GM12875 (cell line): Measurements from ENCODE around the gene SMAD3.

ENCODE experiments used
- H3K4me3 ChIP-seq: one replicate; pipeline ENCODE4 v1.5.1; 2011; ENCODE audit warnings: low read depth, low read length, control low read depth
- TF ChIP-seq, protein P1 (sequence below): IDR thresholded peaks from 2 replicates; pipeline ENCODE4 v1.5.1; 2011; ENCODE audit warnings: low read depth, mild to moderate bottlenecking, control low read depth, inconsistent platforms, low read length, moderate library complexity, borderline replicate concordance; ENCODE audit not compliant: insufficient read depth

SMAD3 gene

DNA sequence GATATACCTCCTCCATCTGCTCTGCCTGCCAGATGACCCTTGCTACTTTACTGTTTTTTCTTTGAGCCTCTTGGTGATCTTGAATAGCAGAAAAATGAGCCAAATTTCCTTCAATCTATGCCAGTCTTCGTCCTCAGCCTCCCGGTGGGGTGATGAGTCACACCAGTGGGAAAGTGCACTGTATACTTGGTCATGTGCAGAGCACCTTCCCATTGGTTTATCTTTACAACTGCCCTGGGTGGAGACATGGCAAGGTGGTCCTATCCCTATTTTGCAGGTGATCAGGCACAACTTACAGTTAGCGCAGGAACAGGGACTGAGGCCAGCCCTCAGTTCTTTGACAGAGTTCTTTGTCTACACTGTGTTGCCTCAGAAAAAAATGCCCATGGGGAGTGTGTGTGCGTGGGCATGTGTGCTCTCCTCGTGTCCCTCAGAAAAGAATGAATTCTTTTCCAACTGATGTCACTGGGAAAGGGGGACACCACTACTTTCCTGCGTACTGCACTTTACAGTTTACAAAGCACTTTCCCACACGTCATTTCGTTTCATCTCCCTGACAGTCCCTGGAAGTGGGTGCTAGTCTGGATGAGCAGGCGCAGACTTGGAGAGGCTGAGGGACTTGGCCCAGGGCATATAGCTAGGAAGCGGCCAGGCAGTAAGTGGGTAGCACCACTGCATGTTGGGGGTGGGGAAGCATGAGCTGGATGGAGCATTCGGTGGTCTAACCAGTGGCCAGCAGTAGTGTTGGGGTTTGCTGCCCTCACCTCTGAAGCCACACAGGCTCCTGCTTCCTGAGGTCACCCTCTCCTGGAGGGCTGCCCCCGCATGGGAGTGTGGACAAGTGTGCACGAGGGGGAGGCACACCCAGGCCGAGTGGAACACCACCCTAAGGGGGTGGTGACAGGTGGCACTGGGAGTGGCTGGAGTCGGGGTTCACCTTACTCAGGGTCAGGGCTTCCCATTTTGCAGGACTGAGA lies 24.1 kb downstream of the SMAD3 start:
- no peak overlapping the region for H3K4me3 ChIP-seq
- TF ChIP-seq, protein P1, sequence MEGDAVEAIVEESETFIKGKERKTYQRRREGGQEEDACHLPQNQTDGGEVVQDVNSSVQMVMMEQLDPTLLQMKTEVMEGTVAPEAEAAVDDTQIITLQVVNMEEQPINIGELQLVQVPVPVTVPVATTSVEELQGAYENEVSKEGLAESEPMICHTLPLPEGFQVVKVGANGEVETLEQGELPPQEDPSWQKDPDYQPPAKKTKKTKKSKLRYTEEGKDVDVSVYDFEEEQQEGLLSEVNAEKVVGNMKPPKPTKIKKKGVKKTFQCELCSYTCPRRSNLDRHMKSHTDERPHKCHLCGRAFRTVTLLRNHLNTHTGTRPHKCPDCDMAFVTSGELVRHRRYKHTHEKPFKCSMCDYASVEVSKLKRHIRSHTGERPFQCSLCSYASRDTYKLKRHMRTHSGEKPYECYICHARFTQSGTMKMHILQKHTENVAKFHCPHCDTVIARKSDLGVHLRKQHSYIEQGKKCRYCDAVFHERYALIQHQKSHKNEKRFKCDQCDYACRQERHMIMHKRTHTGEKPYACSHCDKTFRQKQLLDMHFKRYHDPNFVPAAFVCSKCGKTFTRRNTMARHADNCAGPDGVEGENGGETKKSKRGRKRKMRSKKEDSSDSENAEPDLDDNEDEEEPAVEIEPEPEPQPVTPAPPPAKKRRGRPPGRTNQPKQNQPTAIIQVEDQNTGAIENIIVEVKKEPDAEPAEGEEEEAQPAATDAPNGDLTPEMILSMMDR, result no peak

DNA sequence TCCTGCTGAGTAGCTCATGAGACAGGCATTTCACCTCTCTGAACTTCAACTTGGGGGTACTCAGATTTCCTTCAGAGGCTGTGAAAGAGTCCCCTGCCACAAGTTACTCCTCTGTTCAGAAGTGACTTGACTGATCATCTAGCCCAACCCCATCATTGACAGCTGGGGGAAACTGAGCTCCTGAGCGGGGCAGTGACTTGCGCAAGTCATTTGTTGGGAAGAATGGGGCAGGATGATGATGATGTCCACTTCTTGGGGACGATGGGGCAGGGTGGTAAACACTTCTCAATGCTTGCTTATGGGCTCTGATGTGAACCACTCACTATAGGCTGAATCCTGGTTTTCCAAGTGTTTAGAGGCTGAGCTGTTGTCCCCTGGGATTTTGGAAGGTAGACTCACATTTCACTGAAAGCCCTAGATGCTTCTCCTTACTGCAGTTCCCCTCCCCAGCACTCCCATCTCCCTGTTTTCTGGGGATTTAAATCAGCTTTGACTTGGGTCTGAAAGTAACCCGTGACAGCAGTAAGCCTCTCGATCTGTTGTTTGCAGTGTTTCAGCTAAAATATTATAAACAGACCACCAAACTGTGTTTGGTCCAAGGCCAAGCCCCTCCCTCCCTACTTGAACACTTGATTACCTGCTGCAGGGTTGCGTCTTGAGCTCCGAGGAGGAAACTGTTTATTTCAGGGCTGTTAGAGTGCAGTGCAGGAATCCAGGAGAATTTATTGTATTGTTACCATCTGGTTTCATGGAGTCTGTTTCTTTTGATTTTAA lies 25.1 kb downstream of the SMAD3 start:
- H3K4me3 ChIP-seq, result no peak overlapping the region
- TF ChIP-seq, protein P1, result no peak

DNA sequence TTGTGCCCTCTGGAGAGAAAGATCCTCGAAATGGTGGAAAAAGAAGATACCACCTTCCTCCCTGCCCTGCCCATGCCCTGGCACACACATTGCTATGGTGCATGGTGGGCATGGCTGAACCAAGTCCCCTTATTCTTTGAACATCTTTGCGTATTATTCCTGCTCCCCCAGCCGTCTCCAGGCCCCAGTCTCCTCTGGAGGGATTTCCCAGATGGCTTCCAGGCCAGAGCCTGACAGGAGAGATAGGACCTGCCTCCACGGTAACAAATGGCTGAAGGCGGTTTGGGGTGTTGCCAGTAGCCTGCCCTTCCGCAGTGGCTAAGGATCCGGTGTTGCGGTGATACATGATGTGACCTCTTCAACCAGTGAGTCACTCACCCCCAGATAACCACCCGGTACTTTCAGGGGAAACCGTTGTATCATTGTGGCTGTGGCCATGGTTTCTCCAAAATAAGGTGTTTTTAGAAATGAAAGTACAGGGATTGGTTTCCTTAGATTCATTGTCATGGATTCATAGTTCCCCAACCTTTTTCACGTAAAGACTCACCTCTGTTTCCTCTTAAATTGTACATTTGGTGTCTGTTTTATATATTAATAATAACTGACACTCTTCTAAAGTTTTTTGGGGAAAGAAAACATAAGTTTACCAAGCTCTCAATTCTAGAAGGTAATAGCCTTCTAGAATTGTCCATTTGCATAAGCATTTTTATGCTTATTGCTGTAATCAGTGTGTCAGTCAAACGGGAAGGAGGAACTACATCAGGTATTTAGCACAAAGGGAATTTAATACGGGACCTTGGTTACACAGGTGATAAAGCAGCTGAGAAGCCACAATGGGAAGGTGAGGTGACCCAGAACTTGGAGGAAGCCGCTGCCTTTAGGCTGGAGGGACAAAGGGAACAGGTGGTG lies 25.9 kb downstream of the SMAD3 start:
- H3K4me3 ChIP-seq, result peak overlapping the region; percentile 5

DNA sequence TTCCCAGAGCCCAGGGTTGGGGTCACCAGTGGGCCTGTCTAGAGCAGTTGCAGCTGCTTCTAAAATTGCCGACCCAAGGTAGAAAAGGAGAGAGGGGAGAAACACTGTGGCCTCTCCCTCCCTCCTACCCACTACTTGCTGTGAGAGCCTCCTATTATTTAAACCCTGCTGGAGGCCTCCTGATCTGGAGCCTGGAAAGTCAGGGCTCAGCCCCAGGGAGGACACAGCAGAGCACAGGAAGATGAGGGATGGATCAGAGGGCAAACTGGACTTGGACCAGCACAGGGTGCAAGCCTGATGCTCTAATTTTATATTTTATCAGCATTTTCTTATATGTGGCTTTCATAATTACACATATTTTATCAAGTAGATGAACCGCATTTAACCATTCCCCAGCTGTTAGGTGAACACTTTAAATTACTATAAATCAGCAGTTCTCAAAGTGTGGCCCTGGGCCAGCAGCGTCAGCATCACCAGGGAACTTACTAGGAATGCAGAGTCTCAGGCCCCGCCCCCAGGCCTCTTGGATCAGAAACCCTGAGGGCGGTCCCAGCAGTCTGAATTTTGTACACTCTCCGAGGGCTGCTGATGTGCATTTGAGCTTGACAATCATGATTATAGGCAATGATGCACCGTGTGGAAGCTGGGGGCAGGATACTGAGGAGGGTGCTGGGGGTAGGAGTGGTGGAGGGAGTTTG lies 26.7 kb downstream of the SMAD3 start:
- H3K4me3 ChIP-seq, result no peak overlapping the region
- TF ChIP-seq, protein P1, result no peak

More for the DNA sequence above, 25.9 kb downstream of the SMAD3 start:
- TF ChIP-seq, protein P1, result no peak

DNA sequence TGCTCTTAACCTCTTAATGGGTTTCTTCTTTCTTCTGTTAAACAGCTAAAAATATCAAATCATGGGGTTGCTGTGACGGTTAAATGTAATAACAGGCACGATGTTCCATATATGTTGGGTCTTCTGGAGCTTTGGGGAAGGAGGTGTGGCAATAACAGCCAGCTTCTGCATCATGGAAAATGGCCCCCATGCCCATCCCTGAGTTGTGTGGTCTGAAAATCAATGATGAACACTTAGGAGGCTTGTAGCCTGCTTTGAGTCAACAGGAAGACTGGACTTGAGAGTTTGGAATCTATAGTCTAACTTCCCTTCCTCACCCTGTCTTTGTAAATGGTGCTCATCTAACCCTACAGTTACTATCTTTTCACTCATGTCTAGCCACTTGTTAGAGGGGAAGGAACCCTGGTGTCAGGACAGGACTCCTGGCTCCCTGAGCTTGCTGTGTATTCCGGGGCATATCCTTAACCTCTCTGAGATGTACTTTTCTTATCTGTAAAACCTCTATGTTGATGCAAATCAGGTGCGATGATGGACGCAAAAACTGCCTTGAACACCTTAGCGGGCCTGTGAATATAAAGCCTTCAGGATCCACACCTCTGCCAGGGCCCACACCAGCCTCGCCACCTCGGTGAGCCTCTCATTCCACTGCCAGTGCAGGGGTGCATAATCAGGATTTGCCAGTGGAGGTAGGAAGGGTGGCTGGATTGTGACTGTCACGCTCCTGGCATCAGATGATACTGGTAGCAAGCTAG lies 27.5 kb downstream of the SMAD3 start:
- TF ChIP-seq, protein P1, result no peak
- no peak overlapping the region for H3K4me3 ChIP-seq
